ENCODE measurements around the gene RAB17.

DNA sequence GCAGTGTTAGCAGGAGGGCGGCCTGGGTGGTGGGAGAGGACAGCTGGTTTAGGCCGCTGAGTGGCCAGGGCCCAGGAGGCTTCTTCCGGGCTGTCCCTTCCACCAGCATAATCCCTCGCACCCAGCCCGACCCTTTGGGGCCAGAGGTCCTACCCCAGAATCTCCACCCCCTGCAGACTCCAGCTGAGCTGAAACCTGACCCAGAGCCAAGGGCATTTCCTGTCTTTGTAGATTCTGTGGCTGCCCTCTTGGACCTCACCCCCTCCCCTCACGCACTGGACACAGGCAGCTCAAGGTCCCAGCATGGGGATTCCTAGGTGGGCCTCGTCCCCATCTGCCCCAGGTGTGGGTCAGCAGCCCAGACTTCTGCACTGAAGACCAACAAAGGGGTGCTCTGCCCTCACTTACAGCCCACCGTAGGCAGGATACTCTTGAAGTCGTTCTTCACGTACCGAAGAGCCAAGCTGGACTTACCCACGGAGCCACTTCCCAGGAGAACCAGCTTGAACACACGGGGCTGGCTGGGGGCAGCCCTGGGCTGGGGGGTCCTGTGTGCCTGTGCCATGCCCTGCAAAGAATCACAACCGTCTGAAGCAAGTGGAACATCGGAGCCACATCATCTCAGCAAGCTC, 4.8 kb downstream of the RAB17 start:
- TF ChIP-seq, protein P1, sequence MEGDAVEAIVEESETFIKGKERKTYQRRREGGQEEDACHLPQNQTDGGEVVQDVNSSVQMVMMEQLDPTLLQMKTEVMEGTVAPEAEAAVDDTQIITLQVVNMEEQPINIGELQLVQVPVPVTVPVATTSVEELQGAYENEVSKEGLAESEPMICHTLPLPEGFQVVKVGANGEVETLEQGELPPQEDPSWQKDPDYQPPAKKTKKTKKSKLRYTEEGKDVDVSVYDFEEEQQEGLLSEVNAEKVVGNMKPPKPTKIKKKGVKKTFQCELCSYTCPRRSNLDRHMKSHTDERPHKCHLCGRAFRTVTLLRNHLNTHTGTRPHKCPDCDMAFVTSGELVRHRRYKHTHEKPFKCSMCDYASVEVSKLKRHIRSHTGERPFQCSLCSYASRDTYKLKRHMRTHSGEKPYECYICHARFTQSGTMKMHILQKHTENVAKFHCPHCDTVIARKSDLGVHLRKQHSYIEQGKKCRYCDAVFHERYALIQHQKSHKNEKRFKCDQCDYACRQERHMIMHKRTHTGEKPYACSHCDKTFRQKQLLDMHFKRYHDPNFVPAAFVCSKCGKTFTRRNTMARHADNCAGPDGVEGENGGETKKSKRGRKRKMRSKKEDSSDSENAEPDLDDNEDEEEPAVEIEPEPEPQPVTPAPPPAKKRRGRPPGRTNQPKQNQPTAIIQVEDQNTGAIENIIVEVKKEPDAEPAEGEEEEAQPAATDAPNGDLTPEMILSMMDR (IDR thresholded peaks at IDR 0.05), result no peak
- TF ChIP-seq POLR2A (IDR thresholded peaks at IDR 0.05), result no peak
- no peak for TF ChIP-seq EP300 (IDR thresholded peaks at IDR 0.05)
